ENCODE measurements around the gene DNAJB1. TPM values are rescaled to one million over a fixed set of nuclear protein-coding genes. Genes with fewer than 3 reads are reported as not detected.
A peak's percentile ranks its signal among the peaks of the same experiment; 100 is the strongest.

DNAJB1 gene
- total RNA-seq, 1 experiment from 2014 or later: 149 TPM

- BruUV-seq (replicated peaks): TSS peak; percentile 85
- ATAC-seq: no peak
These were observed 12.3 kb upstream of the DNAJB1 start for GRCh38 chr19:14530506-14530905.

DNA sequence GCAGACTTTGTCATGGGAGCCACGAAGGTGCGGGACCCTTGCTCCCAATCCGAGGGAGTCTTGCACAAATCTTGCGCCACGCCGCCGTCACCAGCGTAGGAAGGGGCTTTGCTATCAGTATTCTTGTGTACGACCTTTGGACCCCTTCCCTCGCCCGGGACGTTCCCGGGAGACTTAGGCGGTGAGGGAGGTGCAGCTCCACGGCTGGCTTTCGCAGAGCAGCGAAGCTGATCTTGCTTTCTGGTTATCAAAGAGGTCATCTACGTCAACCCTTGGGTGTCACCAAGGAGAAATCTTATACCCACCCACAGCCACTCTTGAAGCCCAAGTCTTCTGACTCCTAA, 11.8 kb upstream of the DNAJB1 start:
- Histone ChIP-seq H3K9me3 (ENCODE audit: control insufficient read depth, insufficient read depth, low read depth, low read length) (no peaks in the 10 kb centered on the region), H3K27me3 (ENCODE audit: control insufficient read depth, insufficient read depth, low read length) (no peaks in the 10 kb centered on the region), H3K4me3 (ENCODE audit: low read depth in 2 of 2, low read length in 2 of 2) (peak overlapping the region; percentile 65 to 89), H3K36me3 (ENCODE audit: control insufficient read depth, insufficient read depth, low read length) (peaks cover 5% of the 10 kb centered on the region; the same call in 1 of the 2 replicates), H3K4me1 (ENCODE audit: control insufficient read depth, insufficient read depth, low read length) (peaks cover 24% of the 10 kb centered on the region), H3K27ac (ENCODE audit: low read length) (peak overlapping the region; percentile 83)
- no peak for ATAC-seq
- in situ Hi-C loops (cut with HindIII; ENCODE audit: low pct_unique_long_range_greater_than_20kb, low sequenced_read_pairs): no loop called here
- intact Hi-C loops (cut with micrococcal nuclease; ENCODE audit: unreplicated experiment): no loop called here
- TF ChIP-seq SIN3A (IDR thresholded peaks at IDR 0.05; ENCODE audit: borderline replicate concordance, insufficient read depth, low read depth, low read length): no peak
- CTCF ChIA-PET: no interaction called here
- POLR2A ChIA-PET: no interaction called here
- BruUV-seq (replicated peaks): no TSS peak
- no peak for DNase-seq (ENCODE audit: low read depth, low spot score)

More at GRCh38 chr19:14530506-14530905, 12.3 kb upstream of the DNAJB1 start:
- in situ Hi-C loops (cut with HindIII; ENCODE audit: low pct_unique_long_range_greater_than_20kb, low sequenced_read_pairs): no loop called here
- CTCF ChIA-PET: no interaction called here
- no peaks in the 10 kb centered on the region for H3K27me3 ChIP-seq (ENCODE audit: control insufficient read depth, insufficient read depth, low read length)
- POLR2A ChIA-PET: interaction anchor here (0.5 kb wide), 1 partner anchor 17 kb away, joined by 3 read pairs; no protein-coding TSS in a partner anchor
- TF ChIP-seq, protein P1, sequence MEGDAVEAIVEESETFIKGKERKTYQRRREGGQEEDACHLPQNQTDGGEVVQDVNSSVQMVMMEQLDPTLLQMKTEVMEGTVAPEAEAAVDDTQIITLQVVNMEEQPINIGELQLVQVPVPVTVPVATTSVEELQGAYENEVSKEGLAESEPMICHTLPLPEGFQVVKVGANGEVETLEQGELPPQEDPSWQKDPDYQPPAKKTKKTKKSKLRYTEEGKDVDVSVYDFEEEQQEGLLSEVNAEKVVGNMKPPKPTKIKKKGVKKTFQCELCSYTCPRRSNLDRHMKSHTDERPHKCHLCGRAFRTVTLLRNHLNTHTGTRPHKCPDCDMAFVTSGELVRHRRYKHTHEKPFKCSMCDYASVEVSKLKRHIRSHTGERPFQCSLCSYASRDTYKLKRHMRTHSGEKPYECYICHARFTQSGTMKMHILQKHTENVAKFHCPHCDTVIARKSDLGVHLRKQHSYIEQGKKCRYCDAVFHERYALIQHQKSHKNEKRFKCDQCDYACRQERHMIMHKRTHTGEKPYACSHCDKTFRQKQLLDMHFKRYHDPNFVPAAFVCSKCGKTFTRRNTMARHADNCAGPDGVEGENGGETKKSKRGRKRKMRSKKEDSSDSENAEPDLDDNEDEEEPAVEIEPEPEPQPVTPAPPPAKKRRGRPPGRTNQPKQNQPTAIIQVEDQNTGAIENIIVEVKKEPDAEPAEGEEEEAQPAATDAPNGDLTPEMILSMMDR (IDR thresholded peaks at IDR 0.05): no peak
- no peak for TF ChIP-seq POLR2AphosphoS5 (IDR thresholded peaks at IDR 0.05; ENCODE audit: low read depth, low read length)
- TF ChIP-seq REST (IDR thresholded peaks at IDR 0.05; ENCODE audit: insufficient read depth in 1 of 2, low read depth in 2 of 2, low read length in 1 of 2): no peak
- TF ChIP-seq TCF7L2 (IDR thresholded peaks at IDR 0.05; ENCODE audit: low read depth, low read length): no peak
- TF ChIP-seq SIN3A (IDR thresholded peaks at IDR 0.05; ENCODE audit: borderline replicate concordance, insufficient read depth, low read depth, low read length): no peak
- DNase-seq (ENCODE audit: low read depth, low spot score): no peak
- peaks cover 5% of the 10 kb centered on the region; the same call in 1 of the 2 replicates for H3K36me3 ChIP-seq (ENCODE audit: control insufficient read depth, insufficient read depth, low read length)
- H3K27ac ChIP-seq (ENCODE audit: low read length): peak overlapping the region; percentile 83
- peaks cover 24% of the 10 kb centered on the region for H3K4me1 ChIP-seq (ENCODE audit: control insufficient read depth, insufficient read depth, low read length)
- intact Hi-C loops (cut with micrococcal nuclease; ENCODE audit: unreplicated experiment): no loop called here
- H3K4me3 ChIP-seq (ENCODE audit: low read depth in 2 of 2, low read length in 2 of 2): peak overlapping the region; percentile 65 to 89
- no peaks in the 10 kb centered on the region for H3K9me3 ChIP-seq (ENCODE audit: control insufficient read depth, insufficient read depth, low read depth, low read length)

DNA sequence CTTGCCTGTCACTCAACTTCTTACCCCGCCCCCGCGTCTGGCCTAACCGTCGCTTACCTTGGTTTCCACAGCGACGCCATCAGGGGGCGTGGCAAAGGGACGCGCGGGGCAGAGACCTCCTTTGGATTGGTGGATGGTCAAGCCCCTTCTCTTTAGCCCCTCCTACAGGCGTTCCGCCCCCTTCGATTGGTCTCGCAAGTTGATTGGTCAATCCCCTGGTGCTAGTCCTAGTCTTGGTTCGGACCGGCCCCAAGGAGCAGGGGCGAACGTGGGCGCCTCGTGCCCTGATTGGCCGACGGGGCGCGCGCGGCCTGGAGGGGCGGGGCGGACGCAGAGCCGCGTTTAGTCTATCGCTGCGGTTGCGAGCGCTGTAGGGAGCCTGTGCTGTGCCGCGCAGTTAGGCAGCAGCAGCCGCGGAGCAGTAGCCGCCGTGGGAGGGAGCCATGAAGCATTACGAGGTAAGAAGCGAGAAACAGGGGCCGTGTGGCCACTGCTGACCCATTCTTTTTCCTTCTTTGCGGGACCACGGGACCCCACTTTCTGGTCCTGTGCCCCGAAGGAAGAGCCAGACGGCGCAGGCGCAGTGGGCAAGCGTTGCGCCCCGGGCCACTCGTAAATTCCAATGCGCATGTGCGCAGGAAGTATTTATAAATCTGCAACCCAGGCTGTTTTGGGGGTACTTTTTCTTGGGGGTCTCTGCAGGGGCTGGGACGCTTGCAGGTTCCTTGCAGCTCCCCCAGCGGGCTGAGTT, 11.2 kb upstream of the DNAJB1 start, which contains the start of gene TECR:
TSS of gene TECR (plus strand) at position 341 of the 751 bp plus-strand sequence. CDS start at position 444, 103 bp downstream.
- CTCF ChIA-PET: no interaction called here
- POLR2A ChIA-PET: interaction anchor here (0.6 kb wide), 1 partner anchor 1742 kb away, joined by 3 read pairs; no protein-coding TSS in a partner anchor

More for the DNA sequence above, 11.2 kb upstream of the DNAJB1 start, which contains the start of gene TECR:
- no TSS peak for BruUV-seq (replicated peaks)
- H3K27ac ChIP-seq (ENCODE audit: low read length): peak within 1 kb of the TSS; percentile 83
- in situ Hi-C loops (cut with HindIII; ENCODE audit: low pct_unique_long_range_greater_than_20kb, low sequenced_read_pairs): no loop called here
- ATAC-seq (peak; percentile 97), DNase-seq (ENCODE audit: low read depth, low spot score) (peak; percentile 96)
- peaks cover 24% of the 10 kb centered on the region for H3K4me1 ChIP-seq (ENCODE audit: control insufficient read depth, insufficient read depth, low read length)
- H3K4me3 ChIP-seq (ENCODE audit: low read depth in 2 of 2, low read length in 2 of 2): peak within 1 kb of the TSS; percentile 65 to 89
- intact Hi-C loops (cut with micrococcal nuclease; ENCODE audit: unreplicated experiment): no loop called here
- H3K27me3 ChIP-seq (ENCODE audit: control insufficient read depth, insufficient read depth, low read length): no peaks in the 10 kb centered on the region
- TF ChIP-seq SIN3A (IDR thresholded peaks at IDR 0.05; ENCODE audit: borderline replicate concordance, insufficient read depth, low read depth, low read length) (peak; percentile 35; the same call in 1 of the 2 replicates), POLR2AphosphoS5 (IDR thresholded peaks at IDR 0.05; ENCODE audit: low read depth, low read length) (peak; percentile 94), REST (IDR thresholded peaks at IDR 0.05; ENCODE audit: insufficient read depth in 1 of 2, low read depth in 2 of 2, low read length in 1 of 2) (no peak), TCF7L2 (IDR thresholded peaks at IDR 0.05; ENCODE audit: low read depth, low read length) (0 out of 2 replicates have a peak, but pooled peaks have one; percentile 11)
- TF ChIP-seq, protein P1 (IDR thresholded peaks at IDR 0.05): no peak
- H3K9me3 ChIP-seq (ENCODE audit: control insufficient read depth, insufficient read depth, low read depth, low read length): no peaks in the 10 kb centered on the region
- peaks cover 5% of the 10 kb centered on the region; the same call in 1 of the 2 replicates for H3K36me3 ChIP-seq (ENCODE audit: control insufficient read depth, insufficient read depth, low read length)

All from Panc1 (cell line).